Dendritic cell treated with granulocyte-macrophage colony-stimulating factor and Interleukin-4, amounts not matched to agents 40 ng/mL and 50 ng/mL, for 4 days (primary cell): ENCODE results near the gene FARP1.

Experiments used
- H3K27ac Mint-ChIP-seq: one replicate; pipeline ENCODE4 v1.8.0; 2022; ENCODE audit warnings: mild to moderate bottlenecking, mixed read lengths
- H3K27me3 Mint-ChIP-seq: one replicate; pipeline ENCODE4 v1.8.0; 2022; ENCODE audit warnings: mild to moderate bottlenecking, mixed read lengths
- H3K36me3 Mint-ChIP-seq: one replicate; pipeline ENCODE4 v1.8.0; 2022; ENCODE audit warnings: low read depth, mixed read lengths
- H3K4me1 Mint-ChIP-seq: one replicate; pipeline ENCODE4 v1.8.0; 2022; ENCODE audit warnings: low read depth, mixed read lengths
- H3K4me3 Mint-ChIP-seq: one replicate; pipeline ENCODE4 v1.8.0; 2022; ENCODE audit warnings: mild to moderate bottlenecking, moderate library complexity, mixed read lengths
- H3K9me3 Mint-ChIP-seq: one replicate; pipeline ENCODE4 v1.8.0; 2022; ENCODE audit warnings: mixed read lengths
- intact Hi-C: fragments of 100-400 bp; cut with micrococcal nuclease; formaldehyde crosslinking; loops from one replicate; pipeline ENCODE4 v1.15.0; 2022

Gene FARP1

DNA sequence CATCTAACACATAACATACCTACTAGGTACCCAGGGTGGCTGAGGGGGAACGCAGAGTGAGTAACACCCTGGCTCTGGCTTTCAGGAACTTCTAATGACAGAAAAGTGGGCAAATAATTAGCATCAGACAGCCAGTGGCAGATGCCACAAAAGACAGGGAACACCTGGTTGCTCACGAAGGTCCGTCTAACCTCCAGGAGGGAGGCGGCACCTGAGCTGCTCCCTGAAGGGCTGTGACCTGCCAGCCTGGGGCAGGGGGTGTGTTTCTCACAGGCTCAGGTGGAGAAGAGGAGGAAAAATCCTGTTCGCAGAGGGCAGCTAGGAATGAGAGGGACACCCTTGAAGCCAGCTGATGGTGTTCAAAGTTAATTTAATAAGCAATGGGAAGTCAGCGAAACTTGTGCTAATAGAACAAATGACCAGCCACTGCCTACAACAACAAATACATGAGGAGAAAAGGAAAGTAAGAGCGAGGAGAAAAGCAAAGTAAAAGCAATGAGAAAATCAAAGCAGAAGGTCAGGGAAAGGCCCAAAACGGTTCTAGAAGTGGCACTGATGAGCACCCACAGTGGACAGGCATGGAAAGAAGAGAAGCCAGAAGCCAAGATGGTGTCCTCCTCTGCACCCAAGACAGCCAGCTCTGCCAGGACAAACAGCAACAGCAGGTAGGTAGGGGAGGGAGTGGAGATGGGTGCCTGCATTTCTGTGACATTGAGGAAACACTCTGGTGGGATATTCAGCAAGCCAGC lies 346.7 kb downstream of the FARP1 start:
- H3K9me3 Mint-ChIP-seq, result no peaks in the 10 kb centered on the region
- H3K4me1 Mint-ChIP-seq, result peaks cover 75% of the 10 kb centered on the region
- H3K27me3 Mint-ChIP-seq, result no peaks in the 10 kb centered on the region
- peaks cover 26% of the 10 kb centered on the region for H3K36me3 Mint-ChIP-seq
- no peak overlapping the region for H3K27ac Mint-ChIP-seq
- intact Hi-C loops, result no loop called here
- H3K4me3 Mint-ChIP-seq, result no peak overlapping the region

GRCh38 chr13:98490195-98490836 lies 347.4 kb downstream of the FARP1 start:
- peaks cover 71% of the 10 kb centered on the region for H3K4me1 Mint-ChIP-seq

DNA sequence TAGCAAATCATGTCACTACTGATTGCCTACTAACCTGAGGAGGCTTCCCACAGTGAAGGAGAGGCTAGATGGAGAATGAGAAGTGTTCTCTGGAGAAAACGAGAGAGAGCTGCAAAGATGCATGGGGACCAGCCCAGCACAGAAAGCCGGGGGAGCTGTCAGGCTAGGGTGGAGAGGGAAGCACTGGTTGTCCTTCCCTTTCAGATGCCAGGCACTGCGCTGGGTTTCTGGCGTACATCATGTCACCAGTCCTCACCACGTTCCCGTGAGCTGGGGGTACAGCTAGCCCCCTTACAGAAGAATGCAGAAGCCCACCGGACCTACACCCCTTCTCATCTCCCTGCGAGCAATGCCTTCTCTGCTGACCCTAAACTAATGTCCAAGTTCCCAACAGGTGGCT lies 348.0 kb downstream of the FARP1 start:
- Mint-ChIP-seq H3K27me3 (no peaks in the 10 kb centered on the region), H3K4me1 (peaks cover 69% of the 10 kb centered on the region), H3K9me3 (no peaks in the 10 kb centered on the region), H3K27ac (no peak overlapping the region), H3K36me3 (peaks cover 31% of the 10 kb centered on the region), H3K4me3 (no peak overlapping the region)
- intact Hi-C loops, result no loop called here

More at GRCh38 chr13:98490195-98490836, 347.4 kb downstream of the FARP1 start:
- H3K4me3 Mint-ChIP-seq, result no peak overlapping the region
- no peaks in the 10 kb centered on the region for H3K27me3 Mint-ChIP-seq
- H3K9me3 Mint-ChIP-seq, result no peaks in the 10 kb centered on the region
- peaks cover 31% of the 10 kb centered on the region for H3K36me3 Mint-ChIP-seq
- intact Hi-C loops, result no loop called here
- H3K27ac Mint-ChIP-seq, result no peak overlapping the region

DNA sequence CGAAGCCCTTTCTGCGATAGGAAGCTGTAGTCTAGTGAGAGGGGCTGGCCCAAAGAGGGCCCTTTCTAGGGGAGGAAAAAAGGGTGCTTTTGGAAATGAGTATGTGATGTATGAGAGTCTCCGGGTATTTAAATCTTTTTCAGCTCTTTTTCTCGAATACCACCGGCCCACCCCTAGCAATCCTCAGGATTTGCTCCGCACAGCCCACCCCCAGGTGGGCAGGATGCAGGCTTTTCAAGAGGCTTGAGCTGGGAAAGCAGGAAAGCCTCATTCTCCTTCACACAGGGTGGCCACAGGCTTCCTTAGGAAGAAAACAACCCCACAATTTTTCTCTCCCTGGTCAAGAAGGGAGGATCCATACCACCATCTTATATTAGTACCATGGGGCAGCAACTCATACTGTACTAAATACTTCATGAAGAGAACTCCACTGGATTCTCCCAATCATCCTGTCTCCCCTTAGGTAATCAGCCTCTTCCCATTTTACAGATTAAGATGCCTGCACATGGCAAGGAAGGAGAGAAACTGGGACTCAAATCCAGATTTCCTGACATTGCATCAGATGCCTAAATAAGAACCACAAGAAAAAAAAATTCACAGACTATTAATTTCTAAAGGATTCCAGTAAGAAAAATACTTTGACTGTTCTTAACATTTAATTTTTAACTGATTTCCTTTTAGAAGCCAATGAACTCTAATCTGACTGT lies 349.6 kb downstream of the FARP1 start:
- Mint-ChIP-seq H3K4me1 (peaks cover 70% of the 10 kb centered on the region), H3K4me3 (no peak overlapping the region), H3K27me3 (no peaks in the 10 kb centered on the region), H3K9me3 (no peaks in the 10 kb centered on the region), H3K36me3 (peaks cover 41% of the 10 kb centered on the region), H3K27ac (no peak overlapping the region)
- intact Hi-C loops, result no loop called here

- no peaks in the 10 kb centered on the region for H3K27me3 Mint-ChIP-seq
- H3K27ac Mint-ChIP-seq, result peak overlapping the region; percentile 28
- no peak overlapping the region for H3K4me3 Mint-ChIP-seq
- H3K9me3 Mint-ChIP-seq, result no peaks in the 10 kb centered on the region
- H3K36me3 Mint-ChIP-seq, result peaks cover 48% of the 10 kb centered on the region
- H3K4me1 Mint-ChIP-seq, result peaks cover 70% of the 10 kb centered on the region
- intact Hi-C loops, result no loop called here
Observed at GRCh38 chr13:98493042-98493712, 350.3 kb downstream of the FARP1 start.

GRCh38 chr13:98494769-98495168 lies 351.9 kb downstream of the FARP1 start:
- Mint-ChIP-seq H3K27me3 (no peaks in the 10 kb centered on the region), H3K27ac (no peak overlapping the region), H3K4me1 (peaks cover 70% of the 10 kb centered on the region), H3K9me3 (no peaks in the 10 kb centered on the region), H3K4me3 (no peak overlapping the region), H3K36me3 (peaks cover 56% of the 10 kb centered on the region)
- intact Hi-C loops, result no loop called here

DNA sequence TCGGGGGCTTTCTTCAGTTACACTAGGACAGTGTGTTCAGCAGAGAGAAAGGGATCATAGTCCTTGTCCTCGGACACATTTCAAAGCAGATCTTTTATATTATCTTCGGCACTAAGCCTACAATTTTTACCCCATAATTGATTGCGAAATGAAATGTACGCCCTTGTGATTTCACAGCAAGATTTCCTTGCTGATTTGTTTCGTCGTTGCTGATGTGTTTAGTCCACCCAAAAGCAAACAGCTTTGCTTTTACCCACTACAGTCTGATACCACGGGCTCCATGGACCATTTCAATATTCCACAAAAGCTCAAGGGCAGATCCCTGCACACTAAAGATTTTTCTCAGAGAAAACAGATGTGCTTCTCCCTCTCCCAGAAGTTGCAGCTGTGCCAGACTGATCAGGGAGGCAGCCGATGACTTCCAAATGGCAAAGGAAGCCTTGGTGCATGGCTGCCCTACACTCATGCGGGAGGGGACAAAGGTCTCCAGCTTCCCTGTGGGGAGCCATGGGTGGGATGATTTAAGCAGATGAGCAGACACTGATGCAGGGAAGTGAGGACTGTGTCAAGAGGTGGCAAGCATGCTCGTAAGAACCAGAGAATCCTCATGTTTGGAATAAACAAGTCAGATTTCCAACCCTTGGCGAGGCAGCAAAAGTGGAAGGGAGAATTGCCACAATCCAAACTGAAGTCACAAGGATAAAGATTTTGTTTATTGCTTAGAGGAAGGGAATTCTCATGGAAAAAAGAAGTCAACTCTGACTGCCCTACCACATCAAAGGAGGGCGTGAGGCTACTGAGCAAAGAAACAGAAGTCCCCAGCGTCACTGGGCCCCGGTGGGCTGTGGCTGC lies 353.0 kb downstream of the FARP1 start:
- Mint-ChIP-seq H3K4me1 (peaks cover 62% of the 10 kb centered on the region), H3K36me3 (peaks cover 55% of the 10 kb centered on the region), H3K27me3 (no peaks in the 10 kb centered on the region), H3K4me3 (no peak overlapping the region), H3K27ac (peak overlapping the region; percentile 61), H3K9me3 (no peaks in the 10 kb centered on the region)
- intact Hi-C loops, result no loop called here

DNA sequence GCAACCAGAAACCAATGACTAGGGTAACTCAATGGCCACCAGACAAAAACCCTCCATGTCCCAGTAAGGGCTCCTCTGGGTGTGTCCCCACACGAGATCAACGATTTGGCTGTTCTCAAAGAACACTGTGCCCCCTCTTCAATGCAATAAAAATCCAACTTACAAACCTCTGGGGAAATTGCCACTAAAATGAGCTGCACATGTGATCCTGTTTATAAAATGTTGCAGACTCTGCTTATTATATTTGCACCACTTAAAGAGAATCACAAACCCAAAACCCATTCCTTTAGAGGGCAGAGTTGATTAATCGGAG lies 353.5 kb downstream of the FARP1 start:
- intact Hi-C loops, result no loop called here
- peaks cover 56% of the 10 kb centered on the region for H3K4me1 Mint-ChIP-seq
- H3K4me3 Mint-ChIP-seq, result no peak overlapping the region
- H3K27me3 Mint-ChIP-seq, result no peaks in the 10 kb centered on the region
- H3K27ac Mint-ChIP-seq, result peak overlapping the region; percentile 61
- peaks cover 50% of the 10 kb centered on the region for H3K36me3 Mint-ChIP-seq
- H3K9me3 Mint-ChIP-seq, result no peaks in the 10 kb centered on the region

DNA sequence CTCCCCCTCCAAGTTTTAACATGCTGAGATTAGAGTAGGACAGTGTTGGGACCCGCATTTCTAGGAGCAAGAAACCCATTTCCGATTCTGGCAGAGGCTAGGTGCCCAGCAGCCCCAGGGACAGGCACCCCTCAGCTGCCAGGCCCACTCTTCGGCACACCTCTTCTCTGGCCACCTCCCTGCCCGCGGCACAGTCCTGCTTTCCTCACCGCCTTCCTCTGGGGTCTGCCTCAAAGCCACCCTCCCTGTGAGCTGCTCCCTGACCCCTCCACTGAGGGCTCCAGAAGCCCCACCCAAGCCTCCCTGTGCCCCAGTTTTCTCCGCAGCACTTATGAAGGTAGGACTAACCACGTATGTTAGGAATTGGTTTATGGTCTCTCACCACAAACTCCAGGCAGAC lies 354.1 kb downstream of the FARP1 start:
- H3K4me3 Mint-ChIP-seq, result no peak overlapping the region
- H3K27me3 Mint-ChIP-seq, result no peaks in the 10 kb centered on the region
- H3K9me3 Mint-ChIP-seq, result no peaks in the 10 kb centered on the region
- peaks cover 47% of the 10 kb centered on the region for H3K36me3 Mint-ChIP-seq
- intact Hi-C loops, result no loop called here
- H3K4me1 Mint-ChIP-seq, result peaks cover 57% of the 10 kb centered on the region
- peak overlapping the region; percentile 61 for H3K27ac Mint-ChIP-seq

DNA sequence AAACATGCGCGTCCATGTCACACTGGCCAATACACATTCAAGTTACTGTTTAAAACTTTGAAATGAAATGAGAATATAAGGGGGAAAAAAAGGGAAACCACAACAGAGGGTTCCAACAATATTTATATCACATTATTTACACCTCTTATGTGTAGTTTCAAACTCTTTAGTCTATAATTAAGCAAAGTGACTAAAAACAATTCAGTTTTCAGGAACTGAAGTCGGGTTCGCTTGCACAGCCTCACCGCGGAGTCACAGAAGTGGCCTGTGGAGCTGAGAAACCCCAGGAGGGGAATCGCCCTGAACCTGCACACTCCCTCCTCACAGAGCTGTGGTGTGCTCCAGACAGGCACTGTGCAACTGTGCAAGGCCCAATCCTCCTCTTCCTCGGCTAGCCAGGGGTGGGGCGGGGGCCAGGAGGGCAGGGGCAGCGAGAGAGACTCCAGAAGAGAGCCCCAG lies 358.1 kb downstream of the FARP1 start:
- H3K36me3 Mint-ChIP-seq, result peaks cover 53% of the 10 kb centered on the region
- H3K27ac Mint-ChIP-seq, result no peak overlapping the region

GRCh38 chr13:98503175-98504028 lies 360.5 kb downstream of the FARP1 start:
- no peak overlapping the region for H3K4me3 Mint-ChIP-seq
- intact Hi-C loops, result no loop called here
- H3K27ac Mint-ChIP-seq, result peak overlapping the region; percentile 15
- H3K4me1 Mint-ChIP-seq, result peaks cover 64% of the 10 kb centered on the region
- peaks cover 33% of the 10 kb centered on the region for H3K36me3 Mint-ChIP-seq
- H3K9me3 Mint-ChIP-seq, result no peaks in the 10 kb centered on the region
- no peaks in the 10 kb centered on the region for H3K27me3 Mint-ChIP-seq

More for the DNA sequence above, 358.1 kb downstream of the FARP1 start:
- no peak overlapping the region for H3K4me3 Mint-ChIP-seq
- no peaks in the 10 kb centered on the region for H3K9me3 Mint-ChIP-seq
- intact Hi-C loops, result no loop called here
- H3K4me1 Mint-ChIP-seq, result peaks cover 65% of the 10 kb centered on the region
- no peaks in the 10 kb centered on the region for H3K27me3 Mint-ChIP-seq

- peaks cover 27% of the 10 kb centered on the region for H3K36me3 Mint-ChIP-seq
- H3K9me3 Mint-ChIP-seq, result no peaks in the 10 kb centered on the region
- intact Hi-C loops, result no loop called here
Observed at GRCh38 chr13:98504029-98504351, 361.1 kb downstream of the FARP1 start.

More at GRCh38 chr13:98504029-98504351, 361.1 kb downstream of the FARP1 start:
- peak overlapping the region; percentile 15 for H3K27ac Mint-ChIP-seq
- H3K4me1 Mint-ChIP-seq, result peaks cover 67% of the 10 kb centered on the region
- no peak overlapping the region for H3K4me3 Mint-ChIP-seq
- H3K27me3 Mint-ChIP-seq, result no peaks in the 10 kb centered on the region
